Astrocyte of the cerebellum (primary cell): ENCODE results near the gene GMPR.

ENCODE experiments used
- DNase-seq: peaks from one replicate; pipeline ENCODE4 v3.0.0-alpha.2; 2011; ENCODE audit warnings: low read depth
- H3K4me3 ChIP-seq: 2 replicates; pipeline ENCODE4 v1.5.1; 2011; ENCODE audit warnings: mild to moderate bottlenecking, low read depth, low read length, moderate library complexity
- CTCF ChIP-seq: IDR thresholded peaks from 2 replicates; pipeline ENCODE4 v1.5.1; 2012; ENCODE audit warnings: low read length, low read depth, moderate library complexity, mild to moderate bottlenecking; ENCODE audit errors: missing control alignments
- in situ Hi-C: cut with HindIII; loops from 2 replicates; pipeline ENCODE4 v1.10.0; 2017; ENCODE audit warnings: low sequenced_read_pairs

Gene GMPR

DNA sequence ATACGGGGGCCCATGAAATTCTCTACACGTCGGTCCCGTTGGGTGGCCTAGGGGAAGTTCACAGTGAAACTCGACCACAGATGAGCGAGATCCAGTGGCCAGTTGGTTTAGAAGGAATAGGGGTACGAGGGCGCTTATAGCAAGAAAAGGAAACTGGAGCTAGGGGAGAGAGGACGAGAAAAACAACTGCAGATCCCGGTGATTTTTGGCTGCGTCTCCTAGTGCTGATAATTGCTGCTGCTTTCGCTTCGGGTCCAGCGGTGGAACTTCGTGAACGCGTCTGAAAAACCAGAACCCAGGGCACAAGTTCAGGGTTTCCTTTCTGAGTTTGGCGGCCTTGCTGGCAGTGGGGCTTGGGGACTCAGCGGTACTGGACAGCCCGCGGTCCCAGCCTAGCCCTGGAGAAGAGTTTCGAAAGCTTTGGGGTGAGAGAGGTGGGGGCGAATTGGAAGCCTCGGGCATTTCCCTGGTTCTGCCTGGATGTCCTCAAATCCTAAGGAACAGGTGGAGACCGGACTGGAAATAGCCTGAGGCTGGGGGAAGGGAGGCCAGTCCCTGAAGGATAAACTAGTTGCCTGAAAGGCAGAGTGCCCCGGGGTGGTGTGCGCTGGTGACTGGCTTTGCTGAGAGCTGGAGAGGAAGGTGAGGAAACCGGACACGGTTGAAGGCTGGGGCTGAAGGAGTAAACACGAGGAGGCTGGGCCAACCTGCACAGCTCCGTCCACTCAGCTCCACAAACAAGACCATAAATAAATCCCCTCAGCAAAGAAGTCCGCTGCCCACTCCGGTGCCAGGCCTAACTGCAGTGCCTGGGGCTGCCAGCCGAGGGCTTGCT is 793 bp downstream of the GMPR start:
- DNase-seq = no peak
- in situ Hi-C loops = no loop called here
- H3K4me3 ChIP-seq = peak overlapping the region; percentile 57
- TF ChIP-seq CTCF = peak; percentile 56

DNA sequence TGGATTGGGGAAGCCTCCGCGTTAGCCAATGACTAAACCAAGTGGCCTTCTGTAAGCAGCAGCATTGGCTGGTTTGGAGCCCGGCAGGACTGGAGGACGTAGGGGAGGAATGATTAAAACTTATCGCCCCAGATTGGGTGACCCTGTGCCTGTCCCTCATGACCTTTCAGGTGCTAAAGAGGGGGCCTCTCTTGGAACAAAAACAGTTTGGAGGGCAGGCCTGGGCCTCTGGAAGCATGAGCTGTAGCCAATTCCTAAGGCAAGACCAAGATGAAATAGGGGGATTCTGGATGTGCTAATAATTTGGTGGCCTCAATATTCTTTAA is 1.4 kb downstream of the GMPR start:
- TF ChIP-seq CTCF = no peak
- in situ Hi-C loops = no loop called here
- no peak for DNase-seq
- H3K4me3 ChIP-seq = peak overlapping the region; percentile 57

DNA sequence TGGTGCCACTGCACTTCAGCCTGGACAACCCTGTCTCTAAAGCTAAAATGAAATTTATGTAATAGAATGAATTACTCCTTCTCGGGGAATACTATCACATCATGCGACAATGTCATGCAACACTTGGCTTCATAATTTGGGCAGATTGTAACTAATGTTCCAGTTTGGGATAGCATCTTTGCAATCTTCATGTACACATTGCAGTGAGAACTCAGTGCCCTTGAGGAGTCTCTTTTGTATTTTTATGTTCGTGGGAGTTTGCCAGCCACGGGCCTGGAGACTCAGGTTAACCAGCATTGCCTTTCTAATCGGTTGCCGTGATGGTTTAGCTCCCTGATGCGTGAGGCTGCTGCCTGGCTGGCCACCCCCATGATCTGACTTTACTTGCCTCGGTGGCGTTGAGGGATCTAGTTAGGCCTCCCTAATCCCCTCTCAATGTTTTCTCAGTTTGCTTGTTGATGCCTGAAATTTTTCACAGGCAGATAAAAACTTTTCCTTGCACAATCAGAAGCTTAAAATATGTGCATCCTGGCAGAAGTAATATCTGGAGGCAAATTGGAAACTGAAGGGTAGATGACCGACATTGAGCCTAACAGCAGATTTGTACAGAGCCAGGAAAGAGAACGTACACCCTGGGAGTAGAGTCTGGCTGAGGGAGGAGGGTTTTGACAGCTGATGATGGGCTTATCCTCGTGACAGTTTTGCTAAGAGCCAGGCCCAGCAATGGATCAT is 2.4 kb downstream of the GMPR start:
- no peak for TF ChIP-seq CTCF
- H3K4me3 ChIP-seq = no peak overlapping the region
- in situ Hi-C loops = no loop called here
- DNase-seq = no peak

DNA sequence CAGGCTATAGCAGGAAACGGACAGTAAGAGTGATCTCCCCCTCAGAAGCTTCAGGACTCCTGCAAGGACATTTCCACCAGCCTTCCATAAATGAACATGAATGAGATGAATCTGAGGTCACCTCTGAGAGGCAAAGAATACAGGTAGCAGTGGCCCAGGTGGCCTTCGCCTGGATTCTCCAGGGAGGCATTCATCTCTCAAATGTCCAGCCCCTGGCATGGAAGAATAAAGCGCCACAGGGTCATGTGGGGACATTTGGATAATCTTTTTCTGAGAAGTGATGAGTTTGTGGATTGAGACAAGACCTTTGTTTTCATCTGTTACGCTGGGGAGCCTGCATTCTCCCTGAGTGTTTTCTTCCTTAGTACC is 2.9 kb downstream of the GMPR start:
- DNase-seq = no peak
- no peak for TF ChIP-seq CTCF
- no peak overlapping the region for H3K4me3 ChIP-seq
- in situ Hi-C loops = no loop called here

DNA sequence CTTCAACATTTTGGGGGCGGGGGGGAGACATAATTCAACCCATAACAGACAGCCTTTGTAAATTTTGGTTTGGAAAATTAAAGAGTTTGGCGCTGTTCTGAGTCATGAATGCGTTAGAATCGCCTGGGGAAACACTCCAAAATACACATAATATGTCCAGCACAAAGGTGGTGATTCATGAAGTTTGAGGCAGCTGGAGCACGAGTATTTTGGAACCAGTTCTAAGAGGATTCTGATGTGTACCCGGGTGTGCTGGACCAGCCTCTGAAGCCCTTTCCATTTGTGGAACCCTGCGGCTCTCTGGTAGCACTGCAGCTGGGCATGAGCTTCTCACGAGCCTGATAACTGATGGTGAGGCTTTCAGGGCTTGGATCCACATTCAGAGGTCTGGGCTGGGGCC is 4.7 kb downstream of the GMPR start:
- no peak overlapping the region for H3K4me3 ChIP-seq
- TF ChIP-seq CTCF = no peak
- in situ Hi-C loops = no loop called here
- DNase-seq = peak; percentile 90

DNA sequence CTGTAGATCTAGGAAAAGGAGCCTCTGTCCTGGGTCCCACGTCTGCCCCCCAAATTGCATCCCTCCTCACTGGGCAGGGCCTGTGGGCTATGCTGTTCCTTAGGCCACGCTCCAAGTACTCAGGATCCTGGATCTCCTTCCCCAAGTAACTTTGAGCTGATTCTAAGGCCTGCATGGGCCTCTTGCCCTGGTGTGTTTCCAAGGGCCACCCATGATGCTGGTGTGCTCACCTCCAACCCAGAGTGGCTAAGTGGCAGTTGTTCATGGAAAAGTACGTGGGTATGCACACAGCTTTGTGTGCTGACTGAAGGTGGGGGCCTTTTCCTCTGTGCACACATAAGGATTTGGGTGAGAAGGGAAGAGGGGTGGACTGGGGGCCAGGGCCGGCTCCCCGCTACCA is 5.3 kb downstream of the GMPR start:
- no peak for DNase-seq
- TF ChIP-seq CTCF = no peak
- no peak overlapping the region for H3K4me3 ChIP-seq
- in situ Hi-C loops = no loop called here
